ENCODE results near the gene RPL35.

RPL35 gene

GRCh38 chr9:124869466-124869985 lies 7.8 kb upstream of the RPL35 start:
- DNase-seq (ENCODE audit: low read depth): peak; percentile 69
- H3K4me3 ChIP-seq (ENCODE audit: low read length): peak overlapping the region; percentile 84
- TF ChIP-seq CTCF (IDR thresholded peaks at IDR 0.05; ENCODE audit: insufficient read depth, low read depth, low read length, missing control alignments): no peak

- TF ChIP-seq CTCF (IDR thresholded peaks at IDR 0.05; ENCODE audit: insufficient read depth, low read depth, low read length, missing control alignments): peak; percentile 9
- peak; percentile 93 for DNase-seq (ENCODE audit: low read depth)
- H3K4me3 ChIP-seq (ENCODE audit: low read length): peak overlapping the region; percentile 84
These were observed 7.0 kb upstream of the RPL35 start for GRCh38 chr9:124868511-124869465.

DNA sequence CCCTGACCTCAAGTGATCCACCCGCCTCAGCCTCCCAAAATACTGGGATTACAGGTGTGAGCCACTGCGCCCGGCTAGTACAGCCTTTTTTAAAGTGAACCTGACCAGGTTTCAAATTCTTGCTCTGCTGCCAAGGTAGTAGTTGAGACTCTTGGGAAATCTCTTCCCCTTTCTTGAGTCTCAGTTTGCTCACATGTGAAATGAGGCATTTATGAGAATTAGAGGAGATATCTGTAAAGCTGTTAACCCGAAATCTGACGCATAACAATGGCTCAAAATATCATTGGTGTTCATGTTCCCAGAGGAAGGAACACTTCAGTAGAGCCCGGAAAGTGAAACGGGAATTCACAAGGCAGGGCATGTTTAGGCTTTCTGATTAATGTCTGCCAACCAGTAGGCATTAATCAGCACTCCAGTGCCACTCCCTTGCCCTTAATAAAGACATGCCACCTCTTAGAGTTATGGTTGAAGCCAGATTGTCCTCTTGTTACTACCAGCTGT lies 1.7 kb upstream of the RPL35 start:
- DNase-seq (ENCODE audit: low read depth): peak; percentile 96
- TF ChIP-seq CTCF (IDR thresholded peaks at IDR 0.05; ENCODE audit: insufficient read depth, low read depth, low read length, missing control alignments): no peak

GRCh38 chr9:124860582-124861341 lies 995 bp downstream of the RPL35 start:
- DNase-seq (ENCODE audit: low read depth): no peak
- no peak for TF ChIP-seq CTCF (IDR thresholded peaks at IDR 0.05; ENCODE audit: insufficient read depth, low read depth, low read length, missing control alignments)
- H3K4me3 ChIP-seq (ENCODE audit: low read length): peak overlapping the region; percentile 97

More for the DNA sequence above, 1.7 kb upstream of the RPL35 start:
- no peak overlapping the region for H3K4me3 ChIP-seq (ENCODE audit: low read length)

- DNase-seq (ENCODE audit: low read depth): no peak
- TF ChIP-seq CTCF (IDR thresholded peaks at IDR 0.05; ENCODE audit: insufficient read depth, low read depth, low read length, missing control alignments): no peak
- peak overlapping the region; percentile 97 for H3K4me3 ChIP-seq (ENCODE audit: low read length)
These were observed 1.8 kb downstream of the RPL35 start for GRCh38 chr9:124859803-124860581.
